Skeletal muscle tissue (tissue), 4 donors: ENCODE data around the gene CELA3B. TPM values are rescaled to one million over a fixed set of nuclear protein-coding genes. Genes with fewer than 3 reads are reported as not detected.
"Not testable (repeated sequence)": the region's sequence is repeated elsewhere in the genome, so short reads cannot be mapped to it uniquely, and the experiment has no call there.

Source experiments
- H3K27ac ChIP-seq: one replicate; pipeline ENCODE4 v1.7.0; 2013; ENCODE audit warnings: mild to moderate bottlenecking, low read depth, low read length, inconsistent platforms
- H3K27me3 ChIP-seq, 3 donors: one replicate each; pipeline ENCODE4 v1.7.0; 2013; ENCODE audit warnings: low read length in 3 of 3; ENCODE audit not compliant: control insufficient read depth in 3 of 3, insufficient read depth in 3 of 3
- H3K36me3 ChIP-seq, 3 donors: one replicate each; pipeline ENCODE4 v1.7.0; 2013; ENCODE audit warnings: low read length in 3 of 3; ENCODE audit not compliant: control insufficient read depth in 3 of 3, insufficient read depth in 3 of 3
- H3K4me1 ChIP-seq, 3 donors: one replicate each; pipeline ENCODE4 v1.7.0; 2013; ENCODE audit warnings: low read length in 3 of 3, mild to moderate bottlenecking in 3 of 3; ENCODE audit not compliant: control insufficient read depth in 3 of 3, insufficient read depth in 3 of 3
- H3K4me3 ChIP-seq, 3 donors: one replicate each; pipeline ENCODE4 v1.7.0; 2013; ENCODE audit warnings: low read length in 3 of 3
- H3K9ac ChIP-seq, 3 donors: one replicate each; pipeline ENCODE4 v1.7.0; 2013; ENCODE audit warnings: low read length in 3 of 3, mild to moderate bottlenecking in 3 of 3, moderate library complexity in 2 of 3, low read depth in 1 of 3
- H3K9me3 ChIP-seq, 3 donors: one replicate each; pipeline ENCODE4 v1.7.0; 2013; ENCODE audit warnings: low read length in 3 of 3; ENCODE audit not compliant: control insufficient read depth in 3 of 3
- total RNA-seq: library from RNA; depleted of rRNA; stranded (reverse); fragments of >200 nt; gene quantifications from one replicate; pipeline ENCODE4 v1.2.3, GENCODE V29; 2014
- donor health status: Osteomylitis.

The CELA3B gene
- total RNA-seq, 1 donor from 2014 or later, result not detected

- not testable (repeated sequence) for H3K27me3 ChIP-seq, H3K27ac ChIP-seq, H3K9ac ChIP-seq, H3K4me3 ChIP-seq, H3K36me3 ChIP-seq, H3K9me3 ChIP-seq
- H3K4me1 ChIP-seq, result peaks cover 27 to 37% (median 29%) of the 10 kb centered on the region in 3 donors
Measured at GRCh38 chr1:21942959-21943640, 33.7 kb upstream of the CELA3B start.

GRCh38 chr1:21944733-21945073, 32.1 kb upstream of the CELA3B start:
- Histone ChIP-seq H3K9ac (peak overlapping the region in 1 of 3 donors; percentile 57), H3K4me1 (peaks cover 13 to 22% (median 14%) of the 10 kb centered on the region in 3 donors)

GRCh38 chr1:21946836-21947587, 29.8 kb upstream of the CELA3B start:
- Histone ChIP-seq H3K4me3 (no peak overlapping the region), H3K27ac (no peak overlapping the region), H3K36me3 (no peaks in the 10 kb centered on the region), H3K4me1 (peaks cover 5 to 18% (median 9%) of the 10 kb centered on the region in 3 donors), H3K9me3 (no peaks in the 10 kb centered on the region), H3K9ac (no peak overlapping the region), H3K27me3 (no peaks in the 10 kb centered on the region)

More at GRCh38 chr1:21944733-21945073, 32.1 kb upstream of the CELA3B start:
- H3K27ac ChIP-seq, result no peak overlapping the region
- no peaks in the 10 kb centered on the region for H3K9me3 ChIP-seq
- H3K27me3 ChIP-seq, result no peaks in the 10 kb centered on the region
- H3K4me3 ChIP-seq, result no peak overlapping the region
- H3K36me3 ChIP-seq, result no peaks in the 10 kb centered on the region

GRCh38 chr1:21950734-21951133, 26.1 kb upstream of the CELA3B start:
- Histone ChIP-seq H3K9me3 (no peaks in the 10 kb centered on the region), H3K36me3 (no peaks in the 10 kb centered on the region), H3K4me1 (peaks cover 6 to 12% (median 9%) of the 10 kb centered on the region in 3 donors), H3K4me3 (no peak overlapping the region), H3K27me3 (no peaks in the 10 kb centered on the region), H3K27ac (no peak overlapping the region), H3K9ac (no peak overlapping the region)

GRCh38 chr1:21951226-21951870, 25.5 kb upstream of the CELA3B start:
- Histone ChIP-seq H3K27me3 (no peaks in the 10 kb centered on the region), H3K4me1 (peaks cover 12 to 17% (median 14%) of the 10 kb centered on the region in 3 donors), H3K4me3 (no peak overlapping the region), H3K27ac (no peak overlapping the region), H3K9ac (no peak overlapping the region), H3K9me3 (no peaks in the 10 kb centered on the region), H3K36me3 (no peaks in the 10 kb centered on the region)

GRCh38 chr1:21952786-21953520, 23.9 kb upstream of the CELA3B start:
- Histone ChIP-seq H3K27me3 (no peaks in the 10 kb centered on the region), H3K4me3 (no peak overlapping the region), H3K4me1 (peaks cover 18 to 26% (median 20%) of the 10 kb centered on the region in 3 donors), H3K9ac (no peak overlapping the region), H3K27ac (no peak overlapping the region), H3K9me3 (no peaks in the 10 kb centered on the region), H3K36me3 (no peaks in the 10 kb centered on the region)

GRCh38 chr1:21955058-21955457, 21.8 kb upstream of the CELA3B start:
- Histone ChIP-seq H3K9ac (peak overlapping the region in 1 of 3 donors; percentile 25), H3K27me3 (no peaks in the 10 kb centered on the region), H3K4me3 (no peak overlapping the region), H3K36me3 (no peaks in the 10 kb centered on the region), H3K27ac (peak overlapping the region; percentile 75), H3K4me1 (peaks cover 18 to 26% (median 20%) of the 10 kb centered on the region in 3 donors), H3K9me3 (no peaks in the 10 kb centered on the region)

- H3K9me3 ChIP-seq, result no peaks in the 10 kb centered on the region
- no peaks in the 10 kb centered on the region for H3K36me3 ChIP-seq
- peaks cover 18 to 26% (median 20%) of the 10 kb centered on the region in 3 donors for H3K4me1 ChIP-seq
- H3K9ac ChIP-seq, result peak overlapping the region in 1 of 3 donors; percentile 25
- no peaks in the 10 kb centered on the region for H3K27me3 ChIP-seq
- H3K4me3 ChIP-seq, result no peak overlapping the region
- H3K27ac ChIP-seq, result peak overlapping the region; percentile 75
Measured at GRCh38 chr1:21955501-21956281, 21.1 kb upstream of the CELA3B start.
